SK-N-SH (cell line): Measurements from ENCODE around the gene SSUH2. TPM values are rescaled to one million over a fixed set of nuclear protein-coding genes. Genes with fewer than 3 reads are reported as not detected.

ENCODE experiments used
- CTCF ChIA-PET: fragments of 300-600, 350-600 bp; formaldehyde crosslinking; extraction: SDS; loops from one replicate; lab custom pipeline; 2021; lab: Yijun Ruan, JAX
- POLR2A ChIA-PET: fragments of 350-600 bp; sonication (Branson Sonifier 250); formaldehyde crosslinking; extraction: SDS; loops from one replicate; lab custom pipeline; 2020; ENCODE audit warnings: antibody characterized with exemption, inconsistent platforms; lab: Yijun Ruan, JAX
- DNase-seq: peaks from one replicate; pipeline ENCODE4 v3.0.0; 2012
- H2AFZ ChIP-seq: fragments of 200-600 bp; sonication (generic); 2 replicates; pipeline ENCODE4 v1.8.1; 2016; ENCODE audit warnings: antibody characterized with exemption, mild to moderate bottlenecking, low read depth
- H3F3A ChIP-seq: fragments of 200-600 bp; sonication (generic); replicated peaks from 2 replicates; pipeline ENCODE3; 2016; ENCODE audit warnings: antibody characterized with exemption, mild to moderate bottlenecking; ENCODE audit not compliant: insufficient read depth
- H3K27ac ChIP-seq, 2 experiments: fragments of 200-500 bp in 1 of 2; fragments of 200-600 bp in 1 of 2; sonication (Bioruptor generic) in 1 of 2; sonication (generic), shearing (Covaris generic) in 1 of 2; 2 replicates each; pipeline versions ENCODE4 v1.5.1 to v1.6.1; 2014 to 2016; ENCODE audit warnings: low read depth in 2 of 2, inconsistent platforms in 1 of 2, low read length in 1 of 2, mild to moderate bottlenecking in 1 of 2, mixed read lengths in 1 of 2
- H3K27me3 ChIP-seq: fragments of 200-600 bp; sonication (generic), shearing (Covaris generic); 2 replicates; pipeline ENCODE4 v1.6.1; 2016; ENCODE audit warnings: mixed run types; ENCODE audit not compliant: insufficient read depth
- H3K36me3 ChIP-seq, 2 experiments: fragments of 200-500 bp in 1 of 2; fragments of 200-600 bp in 1 of 2; sonication (Bioruptor generic) in 1 of 2; sonication (generic) in 1 of 2; replicated peaks in 1 of 2; 2 replicates each; pipeline versions ENCODE3 to v1.5.1; 2014 to 2016; ENCODE audit warnings: low read length in 1 of 2, mild to moderate bottlenecking in 1 of 2; ENCODE audit not compliant: insufficient read depth in 2 of 2, control insufficient read depth in 1 of 2
- H3K4me1 ChIP-seq, 2 experiments: fragments of 200-500 bp in 1 of 2; fragments of 200-600 bp in 1 of 2; sonication (Bioruptor generic) in 1 of 2; sonication (generic), shearing (Covaris generic) in 1 of 2; 2 replicates each; pipeline versions ENCODE4 v1.5.1 to v1.6.1; 2014 to 2016; ENCODE audit warnings: low read depth in 1 of 2, low read length in 1 of 2, mixed run types in 1 of 2; ENCODE audit not compliant: insufficient read depth in 2 of 2, control insufficient read depth in 1 of 2
- H3K4me2 ChIP-seq: fragments of 200-600 bp; sonication (generic), shearing (Covaris generic); 2 replicates; pipeline ENCODE4 v1.6.1; 2017; ENCODE audit warnings: mixed run types
- H3K4me3 ChIP-seq, 2 experiments: fragments of 200-500 bp in 1 of 2; fragments of 200-600 bp in 1 of 2; sonication (Bioruptor generic) in 1 of 2; sonication (generic), shearing (Covaris generic) in 1 of 2; 2 replicates each; pipeline versions ENCODE4 v1.5.1 to v1.8.1; 2014 to 2016; ENCODE audit warnings: low read depth in 2 of 2, inconsistent platforms in 1 of 2, low read length in 1 of 2, mild to moderate bottlenecking in 1 of 2, mixed read lengths in 1 of 2, moderate library complexity in 1 of 2
- H3K79me2 ChIP-seq: fragments of 200-600 bp; sonication (generic); 2 replicates; pipeline ENCODE4 v1.8.1; 2017; ENCODE audit warnings: mild to moderate bottlenecking; ENCODE audit not compliant: insufficient read depth
- H3K9ac ChIP-seq: fragments of 200-600 bp; sonication (generic); 2 replicates; pipeline ENCODE4 v1.6.1; 2017; ENCODE audit warnings: mixed run types
- H3K9me2 ChIP-seq: fragments of 200-600 bp; sonication (generic); 2 replicates; pipeline ENCODE4 v1.6.1; 2017; ENCODE audit warnings: mixed run types
- H3K9me3 ChIP-seq: fragments of 200-600 bp; sonication (generic); 2 replicates; pipeline ENCODE4 v1.6.1; 2017; ENCODE audit warnings: mixed run types, mild to moderate bottlenecking, moderate library complexity
- H4K20me1 ChIP-seq: fragments of 200-600 bp; sonication (generic); 2 replicates; pipeline ENCODE4 v1.6.1; 2017; ENCODE audit warnings: mild to moderate bottlenecking, mixed run types; ENCODE audit not compliant: insufficient read depth
- ELF1 ChIP-seq: IDR thresholded peaks from 2 replicates; pipeline ENCODE4 v1.4.0; 2012
- EP300 ChIP-seq, 2 experiments: IDR thresholded peaks; 2 replicates each; pipeline versions ENCODE4 v1.4.0 to v1.6.1; 2012; ENCODE audit warnings: borderline replicate concordance in 1 of 2, low read depth in 1 of 2, low read length in 1 of 2
- EZH2phosphoT487 ChIP-seq: fragments of 200-600 bp; sonication (generic); IDR thresholded peaks from 2 replicates; pipeline ENCODE4 v1.6.1; 2017; ENCODE audit warnings: low read depth, mixed run types, mild to moderate bottlenecking, antibody characterized with exemption, moderate library complexity, borderline replicate concordance
- FOSL2 ChIP-seq: IDR thresholded peaks from 2 replicates; pipeline ENCODE4 v1.4.0; 2012; ENCODE audit warnings: low read depth, mild to moderate bottlenecking, moderate library complexity, borderline replicate concordance
- FOXJ3 ChIP-seq: sonication (generic); formaldehyde crosslinking; IDR thresholded peaks from 2 replicates; pipeline ENCODE4 v1.5.1; 2020; ENCODE audit warnings: mild to moderate bottlenecking, missing genetic modification reagents
- FOXM1 ChIP-seq: IDR thresholded peaks from 2 replicates; pipeline ENCODE4 v1.4.0; 2012; ENCODE audit warnings: low read depth, mild to moderate bottlenecking
- GABPA ChIP-seq: IDR thresholded peaks from 2 replicates; pipeline ENCODE4 v1.4.0; 2012; ENCODE audit warnings: low read depth, mild to moderate bottlenecking
- MAX ChIP-seq: IDR thresholded peaks from 2 replicates; pipeline ENCODE4 v1.4.0; 2012; ENCODE audit warnings: low read depth
- POLR2AphosphoS5 ChIP-seq: IDR thresholded peaks from 2 replicates; pipeline ENCODE4 v1.6.1; 2012; ENCODE audit warnings: low read depth, low read length
- RAD21 ChIP-seq: IDR thresholded peaks from 2 replicates; pipeline ENCODE4 v1.6.1; 2012; ENCODE audit warnings: mild to moderate bottlenecking, low read length
- RCOR1 ChIP-seq: fragments of 150-350 bp; IDR thresholded peaks from 2 replicates; pipeline ENCODE4 v1.6.1; 2017; ENCODE audit warnings: antibody characterized with exemption, low read length
- REST ChIP-seq: IDR thresholded peaks from 2 replicates; pipeline ENCODE4 v1.6.1; 2012; ENCODE audit warnings: mild to moderate bottlenecking, low read depth, low read length, moderate library complexity
- RXRA ChIP-seq: IDR thresholded peaks from 2 replicates; pipeline ENCODE4 v1.4.0; 2012; ENCODE audit warnings: low read depth, mild to moderate bottlenecking, borderline replicate concordance
- SIN3A ChIP-seq: IDR thresholded peaks from 2 replicates; pipeline ENCODE4 v1.6.1; 2012; ENCODE audit warnings: low read depth, mild to moderate bottlenecking, low read length, moderate library complexity, borderline replicate concordance
- SMC3 ChIP-seq: IDR thresholded peaks from 2 replicates; pipeline ENCODE4 v1.6.1; 2012; ENCODE audit warnings: low read depth, low read length, improper control_type of control experiment
- TEAD4 ChIP-seq: IDR thresholded peaks from 2 replicates; pipeline ENCODE4 v1.4.0; 2012; ENCODE audit warnings: mild to moderate bottlenecking, borderline replicate concordance; ENCODE audit not compliant: insufficient read depth
- USF1 ChIP-seq: IDR thresholded peaks from 2 replicates; pipeline ENCODE4 v1.4.0; 2012; ENCODE audit warnings: low read depth, borderline replicate concordance
- USF2 ChIP-seq: fragments of 150-350 bp; IDR thresholded peaks from 2 replicates; pipeline ENCODE4 v1.6.1; 2017; ENCODE audit warnings: antibody characterized with exemption, low read length, low read depth, borderline replicate concordance
- YY1 ChIP-seq: IDR thresholded peaks from 2 replicates; pipeline ENCODE4 v1.4.0; 2012; ENCODE audit warnings: low read depth, mild to moderate bottlenecking
- polyA plus RNA-seq, 3 experiments: library from polyadenylated mRNA; depleted of rRNA; stranded (reverse); fragments of >200 nt; gene quantifications; 2 replicates each; pipeline ENCODE4 v1.2.3, GENCODE V29; 2012
- TF ChIP-seq, protein P1 (sequence below): IDR thresholded peaks from 2 replicates; pipeline ENCODE4; 2012

SSUH2 gene
- polyA plus RNA-seq, 1 of the 3 experiments (the other 2 are of a cell fraction): 0.18 TPM

DNA sequence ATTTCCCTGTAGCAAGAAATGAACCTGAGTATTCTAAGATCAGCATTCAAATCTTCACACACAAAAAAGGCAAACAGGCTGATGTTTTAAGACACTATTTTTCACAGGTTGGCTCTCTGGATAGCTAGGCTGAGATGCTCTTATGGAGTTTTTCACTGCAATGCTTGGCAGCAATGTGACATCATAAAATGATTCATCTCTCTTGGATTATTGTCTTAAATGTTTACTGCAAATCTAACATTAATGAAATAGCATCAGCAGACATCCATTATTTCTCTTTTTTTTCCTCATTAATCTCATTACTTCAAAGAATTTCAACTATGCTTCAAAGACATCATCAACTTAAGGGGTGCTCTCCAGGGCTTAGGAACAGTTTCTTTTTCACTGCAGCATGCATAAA, 23.6 kb upstream of the SSUH2 start:
- no peak overlapping the region for H3K4me2 ChIP-seq
- H3K9me2 ChIP-seq: no peaks in the 10 kb centered on the region
- H3K36me3 ChIP-seq: no peaks in the 10 kb centered on the region
- no peaks in the 10 kb centered on the region for H4K20me1 ChIP-seq
- no peaks in the 10 kb centered on the region for H3K9me3 ChIP-seq
- no peak for DNase-seq
- no peak overlapping the region for H3K27ac ChIP-seq
- H3K4me3 ChIP-seq: no peak overlapping the region
- ChIA-PET CTCF (no interaction called here), POLR2A (no interaction called here)
- H3K9ac ChIP-seq: no peak overlapping the region
- peaks cover 0 to 4% of the 10 kb centered on the region in 2 experiments; a peak in 2 of 4 replicates for H3K4me1 ChIP-seq
- no peaks in the 10 kb centered on the region for H3K27me3 ChIP-seq
- TF ChIP-seq RCOR1 (no peak), POLR2AphosphoS5 (no peak), MAX (no peak), GABPA (no peak), USF2 (no peak), RXRA (no peak), USF1 (no peak), RAD21 (no peak), FOXM1 (no peak), REST (no peak), FOSL2 (no peak), SIN3A (no peak), SMC3 (no peak), YY1 (no peak), EP300 (IDR thresholded peaks at IDR 0.05; ENCODE audit: borderline replicate concordance in 1 of 2, low read depth in 1 of 2, low read length in 1 of 2) (no peak), FOXJ3 (no peak), EZH2phosphoT487 (no peak), TEAD4 (no peak), ELF1 (no peak)
- TF ChIP-seq, protein P1, sequence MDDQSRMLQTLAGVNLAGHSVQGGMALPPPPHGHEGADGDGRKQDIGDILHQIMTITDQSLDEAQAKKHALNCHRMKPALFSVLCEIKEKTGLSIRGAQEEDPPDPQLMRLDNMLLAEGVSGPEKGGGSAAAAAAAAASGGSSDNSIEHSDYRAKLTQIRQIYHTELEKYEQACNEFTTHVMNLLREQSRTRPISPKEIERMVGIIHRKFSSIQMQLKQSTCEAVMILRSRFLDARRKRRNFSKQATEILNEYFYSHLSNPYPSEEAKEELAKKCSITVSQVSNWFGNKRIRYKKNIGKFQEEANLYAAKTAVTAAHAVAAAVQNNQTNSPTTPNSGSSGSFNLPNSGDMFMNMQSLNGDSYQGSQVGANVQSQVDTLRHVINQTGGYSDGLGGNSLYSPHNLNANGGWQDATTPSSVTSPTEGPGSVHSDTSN: no peak
- H3K79me2 ChIP-seq: no peaks in the 10 kb centered on the region
- H3F3A ChIP-seq: no peaks in the 10 kb centered on the region
- H2AFZ ChIP-seq: no peak overlapping the region
